Measurements from ENCODE around the gene UBE3D.

DNA sequence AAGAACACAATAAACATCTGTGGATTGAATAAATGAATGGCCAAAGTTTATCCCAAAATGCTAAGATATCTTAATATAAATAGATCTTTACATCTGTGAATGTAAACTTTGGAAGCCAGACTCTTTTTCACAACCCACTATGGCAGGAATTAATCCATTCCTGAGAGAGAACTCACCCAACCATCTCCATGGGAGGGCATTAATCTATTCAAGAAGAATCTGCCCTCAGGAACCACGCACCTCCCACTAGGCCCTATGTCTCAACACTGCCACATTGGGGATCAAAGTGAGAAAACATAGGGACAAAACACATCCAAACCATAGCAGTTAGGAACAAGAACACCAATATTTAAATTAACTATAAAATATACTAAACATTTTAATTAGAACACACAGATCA is 3.4 kb downstream of the UBE3D start:
- TF ChIP-seq, protein P1, sequence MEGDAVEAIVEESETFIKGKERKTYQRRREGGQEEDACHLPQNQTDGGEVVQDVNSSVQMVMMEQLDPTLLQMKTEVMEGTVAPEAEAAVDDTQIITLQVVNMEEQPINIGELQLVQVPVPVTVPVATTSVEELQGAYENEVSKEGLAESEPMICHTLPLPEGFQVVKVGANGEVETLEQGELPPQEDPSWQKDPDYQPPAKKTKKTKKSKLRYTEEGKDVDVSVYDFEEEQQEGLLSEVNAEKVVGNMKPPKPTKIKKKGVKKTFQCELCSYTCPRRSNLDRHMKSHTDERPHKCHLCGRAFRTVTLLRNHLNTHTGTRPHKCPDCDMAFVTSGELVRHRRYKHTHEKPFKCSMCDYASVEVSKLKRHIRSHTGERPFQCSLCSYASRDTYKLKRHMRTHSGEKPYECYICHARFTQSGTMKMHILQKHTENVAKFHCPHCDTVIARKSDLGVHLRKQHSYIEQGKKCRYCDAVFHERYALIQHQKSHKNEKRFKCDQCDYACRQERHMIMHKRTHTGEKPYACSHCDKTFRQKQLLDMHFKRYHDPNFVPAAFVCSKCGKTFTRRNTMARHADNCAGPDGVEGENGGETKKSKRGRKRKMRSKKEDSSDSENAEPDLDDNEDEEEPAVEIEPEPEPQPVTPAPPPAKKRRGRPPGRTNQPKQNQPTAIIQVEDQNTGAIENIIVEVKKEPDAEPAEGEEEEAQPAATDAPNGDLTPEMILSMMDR (IDR thresholded peaks at IDR 0.05; ENCODE audit: low read length), result no peak
- TF ChIP-seq EZH2 (IDR thresholded peaks at IDR 0.05; ENCODE audit: borderline replicate concordance, low read length), result no peak
